HG02759 (cell line): ENCODE measurements around the gene NEK6.

Experiments
- ATAC-seq: cut with Tn5 transposase; IDR thresholded peaks from one replicate; pipeline ENCODE4 v1.9.1; 2021; ENCODE audit warnings: mild to moderate bottlenecking, moderate library complexity; ENCODE audit not compliant: unreplicated experiment

The NEK6 gene

DNA sequence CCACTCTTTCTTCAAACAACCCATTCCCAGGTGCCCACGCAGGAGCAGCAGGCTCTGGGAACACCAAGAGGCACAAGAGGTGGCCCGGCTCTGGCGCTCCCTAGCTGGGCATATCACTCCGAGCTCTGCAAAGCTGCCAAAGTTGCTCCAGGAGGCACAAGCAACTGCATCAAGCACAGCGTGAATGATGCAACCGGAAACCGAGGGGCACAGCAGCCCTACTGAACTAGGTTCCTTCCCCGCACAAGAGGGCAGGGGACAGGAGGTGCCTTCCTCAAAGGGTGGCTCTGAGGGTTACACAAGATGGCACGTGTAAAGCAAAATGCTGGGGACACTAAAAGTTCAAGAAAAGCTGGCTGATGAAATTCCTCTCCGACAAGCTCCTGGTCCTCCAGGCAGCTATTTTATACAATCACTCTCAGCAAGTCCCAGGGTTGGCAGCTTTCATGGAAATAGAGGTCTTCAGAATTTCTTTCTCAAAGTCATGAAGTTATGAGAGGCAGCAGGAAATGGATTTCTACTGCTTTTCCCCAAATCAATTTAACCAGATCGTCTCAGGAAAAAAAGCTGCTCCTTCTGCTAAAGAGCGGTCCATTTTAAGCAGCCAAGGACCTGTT lies 134.6 kb downstream of the NEK6 start:
- no peak for ATAC-seq

DNA sequence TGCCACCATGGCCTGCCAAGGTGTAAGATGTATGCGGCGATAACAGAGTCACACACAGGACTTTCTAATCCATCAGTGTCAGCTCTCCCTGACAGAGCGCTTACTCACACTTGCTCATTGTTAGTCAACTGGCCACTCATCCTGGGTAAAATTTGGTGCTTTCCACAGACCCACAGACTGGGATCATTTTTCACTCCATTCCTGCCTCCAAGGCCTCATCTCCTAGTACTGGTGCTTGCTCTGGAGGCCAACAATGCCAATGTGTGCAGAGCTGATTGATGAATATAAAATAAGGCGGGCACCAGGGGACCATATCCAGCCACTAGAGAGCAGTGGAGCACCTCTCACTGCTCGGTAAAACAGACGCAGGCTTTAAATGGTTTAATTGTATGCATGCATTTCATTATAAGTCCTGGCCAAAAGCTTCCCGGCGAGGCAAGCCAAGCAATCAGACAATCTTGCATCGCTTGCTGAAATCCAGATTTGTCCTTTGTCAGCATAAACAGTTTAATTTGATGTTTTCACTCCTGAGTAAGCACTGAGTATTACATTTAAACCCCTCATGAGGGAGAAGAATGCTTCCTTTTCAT lies 135.2 kb downstream of the NEK6 start:
- ATAC-seq, result no peak

DNA sequence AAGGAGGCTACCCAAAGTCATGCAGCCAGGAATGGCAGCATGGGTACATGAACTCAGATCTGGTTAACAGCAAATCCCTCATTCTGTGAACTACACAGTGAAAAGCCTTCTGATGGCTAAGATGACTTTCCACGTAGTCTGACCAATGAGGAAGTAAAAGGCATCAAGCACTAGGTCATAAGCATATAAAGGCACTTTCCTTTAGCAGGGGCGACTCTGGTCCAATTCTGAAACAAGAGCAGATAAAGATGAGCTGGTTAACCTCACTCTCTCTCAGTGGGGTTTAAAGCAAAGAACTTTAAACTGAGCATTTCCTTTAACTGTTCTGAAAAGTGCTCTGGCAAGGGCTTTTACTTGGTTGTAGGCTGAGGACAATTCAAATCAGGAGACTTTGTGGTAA lies 136.4 kb downstream of the NEK6 start:
- no peak for ATAC-seq

DNA sequence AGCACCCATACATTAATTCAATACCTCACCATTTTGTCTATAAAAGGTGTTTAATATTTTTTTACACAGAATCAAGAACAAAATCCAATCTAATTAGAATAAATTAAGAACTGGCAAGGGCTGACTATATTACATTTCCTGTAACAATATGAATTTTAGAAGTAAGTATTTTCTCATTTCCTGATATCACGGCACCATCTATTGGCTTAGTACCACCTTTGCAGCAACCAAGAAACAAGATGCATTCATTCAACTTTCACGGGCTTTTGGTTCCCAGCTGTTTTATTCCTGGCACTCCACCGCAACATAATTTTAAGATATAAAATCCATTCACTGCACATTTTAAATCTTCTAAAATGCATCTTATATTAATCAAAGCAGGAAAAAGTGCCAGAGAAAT lies 136.8 kb downstream of the NEK6 start:
- ATAC-seq, result no peak

GRCh38 chr9:124395826-124396225 lies 138.1 kb downstream of the NEK6 start:
- ATAC-seq, result no peak

GRCh38 chr9:124398191-124398935 lies 140.6 kb downstream of the NEK6 start:
- ATAC-seq, result no peak

GRCh38 chr9:124399323-124399967 lies 141.7 kb downstream of the NEK6 start:
- ATAC-seq, result no peak

DNA sequence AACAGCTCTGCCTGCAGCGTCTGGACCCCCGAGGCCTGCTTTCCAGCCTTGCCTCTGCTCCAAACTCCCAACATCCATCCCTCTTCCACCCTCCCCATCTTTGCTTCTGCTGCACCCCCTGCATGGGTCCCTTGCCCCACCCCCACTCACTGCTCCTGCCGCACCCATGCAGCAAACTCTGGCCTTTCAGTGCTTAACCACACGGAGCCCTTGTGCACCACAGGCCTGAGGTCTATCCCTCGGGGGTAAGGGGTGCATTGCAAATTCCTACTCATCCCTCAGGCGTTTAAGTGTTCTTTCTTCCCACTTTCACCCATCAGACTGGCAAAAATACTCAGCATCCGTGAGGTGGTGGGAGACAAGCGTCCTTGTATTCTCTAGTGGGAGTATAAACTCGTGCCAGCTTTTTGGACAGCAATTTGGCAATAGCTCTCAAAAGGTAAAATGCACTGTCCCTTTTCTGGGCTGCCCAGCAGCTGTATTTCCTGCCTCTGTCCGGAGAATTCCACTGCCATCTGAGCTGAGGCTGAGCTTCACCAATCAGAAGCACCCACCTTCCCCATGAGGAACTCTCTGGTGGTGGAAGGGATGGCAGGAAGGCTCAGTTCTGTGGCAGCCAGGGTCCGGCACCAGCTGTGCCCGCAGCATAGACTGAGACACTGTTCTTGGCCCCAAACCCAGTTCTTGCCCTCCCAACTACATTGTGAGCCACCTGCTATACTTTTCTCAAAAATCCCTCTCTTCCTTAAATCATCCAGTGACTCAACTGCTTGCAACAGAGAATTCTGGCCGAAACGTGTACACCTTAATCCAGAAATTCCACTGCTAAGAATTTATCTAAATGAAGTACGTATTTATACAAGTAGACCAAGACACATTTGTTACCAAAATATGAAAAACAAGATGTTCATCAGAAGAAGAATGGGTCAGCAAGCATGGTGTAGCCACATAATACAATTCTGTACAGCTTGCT lies 142.5 kb downstream of the NEK6 start:
- no peak for ATAC-seq
